ENCODE data around the gene MLLT3. TPM values are rescaled to one million over a fixed set of nuclear protein-coding genes. Genes with fewer than 3 reads are reported as not detected.

MLLT3 gene
- total and polyA plus RNA-seq, 2 experiments from 2014 or later: 40.0 to 58.3 TPM

DNA sequence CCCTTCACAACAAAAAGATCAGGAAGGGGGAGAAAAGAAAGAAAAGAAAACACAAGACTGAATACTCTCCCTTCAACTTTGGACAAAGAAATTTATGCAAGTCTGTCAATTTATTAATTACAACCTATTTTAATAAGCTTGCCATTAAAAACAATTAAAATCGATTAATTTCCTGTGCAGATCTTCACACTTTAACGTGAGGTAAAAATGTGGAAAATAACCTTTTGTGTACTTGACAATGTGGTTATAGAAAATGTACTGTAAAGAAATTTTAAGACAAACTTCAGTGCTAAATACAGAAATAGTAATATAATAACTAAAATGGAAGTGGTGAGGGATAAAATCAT, 2.7 kb upstream of the MLLT3 start:
- Histone ChIP-seq H3K9me3 (ENCODE audit: low read depth) (no peaks in the 10 kb centered on the region), H3K27me3 (peaks cover 2% of the 10 kb centered on the region), H3K36me3 (no peaks in the 10 kb centered on the region), H3K4me3 (peak overlapping the region; percentile 81), H3K4me1 (ENCODE audit: low read depth) (peaks cover 5% of the 10 kb centered on the region), H3K27ac (no peak overlapping the region)
- TF ChIP-seq, protein P1, sequence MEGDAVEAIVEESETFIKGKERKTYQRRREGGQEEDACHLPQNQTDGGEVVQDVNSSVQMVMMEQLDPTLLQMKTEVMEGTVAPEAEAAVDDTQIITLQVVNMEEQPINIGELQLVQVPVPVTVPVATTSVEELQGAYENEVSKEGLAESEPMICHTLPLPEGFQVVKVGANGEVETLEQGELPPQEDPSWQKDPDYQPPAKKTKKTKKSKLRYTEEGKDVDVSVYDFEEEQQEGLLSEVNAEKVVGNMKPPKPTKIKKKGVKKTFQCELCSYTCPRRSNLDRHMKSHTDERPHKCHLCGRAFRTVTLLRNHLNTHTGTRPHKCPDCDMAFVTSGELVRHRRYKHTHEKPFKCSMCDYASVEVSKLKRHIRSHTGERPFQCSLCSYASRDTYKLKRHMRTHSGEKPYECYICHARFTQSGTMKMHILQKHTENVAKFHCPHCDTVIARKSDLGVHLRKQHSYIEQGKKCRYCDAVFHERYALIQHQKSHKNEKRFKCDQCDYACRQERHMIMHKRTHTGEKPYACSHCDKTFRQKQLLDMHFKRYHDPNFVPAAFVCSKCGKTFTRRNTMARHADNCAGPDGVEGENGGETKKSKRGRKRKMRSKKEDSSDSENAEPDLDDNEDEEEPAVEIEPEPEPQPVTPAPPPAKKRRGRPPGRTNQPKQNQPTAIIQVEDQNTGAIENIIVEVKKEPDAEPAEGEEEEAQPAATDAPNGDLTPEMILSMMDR (IDR thresholded peaks at IDR 0.05; ENCODE audit: low read depth, low read length): no peak
- DNase-seq (ENCODE audit: low read depth in 1 of 2, low spot score in 1 of 2): no peak

DNA sequence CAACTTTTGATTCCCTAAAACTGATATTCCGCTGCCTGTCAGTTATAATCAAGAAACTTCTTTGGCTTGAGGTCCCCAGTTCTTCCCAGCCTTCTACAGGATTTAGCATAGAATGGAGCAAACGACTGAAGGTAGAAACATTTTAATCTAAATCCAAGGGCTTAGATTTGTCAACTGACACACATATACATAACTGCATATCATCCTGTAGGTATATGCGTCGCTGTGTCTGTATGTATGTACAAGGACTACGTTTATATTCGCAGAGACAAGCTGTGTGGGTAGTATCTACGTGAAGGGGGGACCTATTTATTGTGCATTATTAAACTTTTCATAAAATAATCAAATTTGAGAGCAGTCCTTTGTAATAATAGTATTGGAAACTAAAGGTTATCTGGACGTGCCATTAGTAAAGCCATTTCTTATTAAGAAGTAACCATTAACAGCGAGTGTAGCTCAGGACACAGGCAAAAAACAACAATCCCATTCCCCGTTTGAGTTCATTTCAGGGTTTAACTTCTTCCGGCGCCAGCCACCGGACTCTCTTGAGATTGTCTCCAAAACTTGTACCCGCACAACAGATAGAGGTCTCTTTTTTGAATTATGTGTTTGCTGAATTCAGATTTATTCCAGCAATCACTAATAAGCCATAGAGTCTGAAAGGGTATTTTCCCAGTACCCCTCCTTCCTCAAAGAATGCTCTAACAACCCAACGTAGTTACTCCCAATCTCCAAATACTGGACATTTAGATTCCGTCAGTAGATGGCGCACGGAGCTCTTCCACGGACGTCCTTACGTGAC, 2.1 kb upstream of the MLLT3 start:
- Histone ChIP-seq H3K9me3 (ENCODE audit: low read depth) (no peaks in the 10 kb centered on the region), H3K27ac (no peak overlapping the region), H3K4me3 (peak overlapping the region; percentile 81), H3K4me1 (ENCODE audit: low read depth) (peaks cover 5% of the 10 kb centered on the region), H3K36me3 (no peaks in the 10 kb centered on the region), H3K27me3 (peaks cover 2% of the 10 kb centered on the region)
- DNase-seq (ENCODE audit: low read depth in 1 of 2, low spot score in 1 of 2): peak; percentile 84 to 86
- TF ChIP-seq, protein P1 (IDR thresholded peaks at IDR 0.05; ENCODE audit: low read depth, low read length): peak; percentile 83

DNA sequence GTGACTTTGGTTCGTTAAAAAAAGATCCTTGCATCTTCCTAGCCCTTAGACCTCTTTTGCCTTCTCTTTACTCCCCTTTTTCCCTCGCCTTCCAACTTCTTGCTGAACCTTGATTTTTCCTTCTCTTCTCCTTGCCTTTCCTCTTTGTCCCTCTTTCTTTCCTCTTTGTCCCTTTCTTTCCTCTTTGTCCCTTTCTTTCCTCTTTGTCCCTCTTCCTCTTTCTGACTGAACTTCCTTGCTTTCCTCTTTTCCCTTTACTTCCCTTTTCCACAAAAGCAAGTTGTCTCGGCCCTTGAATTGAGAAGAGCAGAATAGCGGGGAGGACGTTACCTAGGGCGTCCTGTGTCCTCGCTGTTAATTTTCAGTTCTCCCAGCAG, 1.4 kb upstream of the MLLT3 start:
- TF ChIP-seq, protein P1 (IDR thresholded peaks at IDR 0.05; ENCODE audit: low read depth, low read length): no peak
- Histone ChIP-seq H3K27me3 (peaks cover 2% of the 10 kb centered on the region), H3K4me3 (peak overlapping the region; percentile 81), H3K36me3 (no peaks in the 10 kb centered on the region), H3K4me1 (ENCODE audit: low read depth) (peaks cover 12% of the 10 kb centered on the region), H3K27ac (no peak overlapping the region), H3K9me3 (ENCODE audit: low read depth) (no peaks in the 10 kb centered on the region)
- DNase-seq (ENCODE audit: low read depth in 1 of 2, low spot score in 1 of 2): no peak

DNA sequence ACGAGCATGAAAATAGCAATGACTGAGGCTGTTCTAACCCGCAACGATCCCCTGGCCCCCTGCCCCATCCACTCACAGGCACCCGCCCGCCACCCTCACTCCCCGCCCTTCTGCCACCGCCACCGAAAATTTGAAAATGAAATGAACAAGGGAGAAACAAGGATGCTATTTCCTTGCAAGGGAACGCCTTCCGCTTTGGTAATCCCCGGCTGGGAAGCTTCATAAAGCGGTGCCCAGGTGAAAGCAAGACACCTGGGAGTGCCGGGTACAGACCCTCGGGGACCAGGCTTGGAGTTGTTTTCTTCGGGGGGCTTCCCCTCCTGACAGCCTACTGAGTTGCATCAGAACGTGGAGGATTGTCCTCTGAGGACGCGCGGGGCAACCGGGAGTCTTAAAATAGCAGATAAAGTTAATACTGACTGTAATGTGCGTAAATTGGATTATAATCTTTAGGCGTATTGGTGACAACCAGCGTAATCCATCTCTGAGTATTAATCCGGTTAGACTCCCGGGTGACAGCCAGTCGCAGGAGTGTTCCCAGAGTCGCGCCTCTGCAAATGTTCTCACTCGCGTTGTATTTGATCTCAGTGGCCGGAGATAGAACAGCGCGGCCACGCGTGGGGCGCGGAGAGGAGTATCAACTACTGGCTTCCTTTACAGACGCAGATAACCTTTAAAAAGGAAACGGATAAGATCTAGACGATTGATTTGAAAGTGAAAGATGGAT, 885 bp upstream of the MLLT3 start:
- H3K36me3 ChIP-seq: no peaks in the 10 kb centered on the region
- H3K4me3 ChIP-seq: peak overlapping the region; percentile 81
- DNase-seq (ENCODE audit: low read depth in 1 of 2, low spot score in 1 of 2): peak in 1 of 2 donors; percentile 50
- no peaks in the 10 kb centered on the region for H3K9me3 ChIP-seq (ENCODE audit: low read depth)
- H3K27me3 ChIP-seq: peaks cover 2% of the 10 kb centered on the region
- TF ChIP-seq, protein P1 (IDR thresholded peaks at IDR 0.05; ENCODE audit: low read depth, low read length): no peak
- peaks cover 14% of the 10 kb centered on the region for H3K4me1 ChIP-seq (ENCODE audit: low read depth)
- H3K27ac ChIP-seq: no peak overlapping the region

DNA sequence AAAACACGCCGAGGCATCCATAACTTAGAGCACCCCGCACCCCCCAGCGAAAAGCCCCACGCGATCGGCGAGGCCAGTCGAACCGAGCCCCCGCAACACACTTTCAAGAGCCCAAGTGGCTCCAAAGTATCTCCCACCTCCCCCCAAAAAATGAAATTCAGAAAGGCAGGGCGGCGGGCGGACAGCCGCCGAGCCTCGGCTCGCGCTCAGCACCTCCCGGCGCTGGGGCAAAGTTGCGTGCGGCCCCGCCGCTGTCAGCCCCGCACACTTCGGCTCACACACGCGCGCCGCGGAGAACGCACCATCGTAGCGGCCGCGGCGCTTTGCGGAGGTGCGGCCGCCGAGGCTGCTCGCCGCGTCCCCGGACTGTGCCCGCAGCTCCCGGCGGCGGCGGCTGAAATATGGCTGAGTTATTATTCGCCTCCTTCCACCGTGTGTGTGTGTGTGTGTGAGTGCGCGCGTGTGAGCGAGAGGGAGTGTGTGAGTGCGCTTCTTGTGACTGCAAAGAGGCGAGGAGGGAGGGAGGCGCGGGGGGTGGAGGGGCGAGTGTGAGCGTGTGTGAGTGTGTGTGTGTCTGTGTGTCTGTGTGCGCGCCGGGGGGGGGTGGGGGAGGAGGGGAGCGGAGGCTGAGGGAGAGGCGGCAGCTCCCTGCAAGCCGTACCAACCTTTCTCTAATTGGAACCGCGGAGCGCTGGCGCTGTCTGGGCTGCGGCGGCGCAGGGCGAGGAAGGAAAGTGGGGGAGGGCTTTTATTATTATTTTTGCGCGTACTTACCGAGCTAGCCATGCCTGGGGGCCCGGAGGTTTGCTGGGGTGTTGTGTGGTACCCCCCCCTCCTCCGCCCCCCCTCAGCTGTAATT, 599 bp downstream of the MLLT3 start:
- no peaks in the 10 kb centered on the region for H3K9me3 ChIP-seq (ENCODE audit: low read depth)
- H3K4me3 ChIP-seq: peak overlapping the region; percentile 81
- peak overlapping the region; percentile 76 for H3K27ac ChIP-seq
- H3K27me3 ChIP-seq: peaks cover 2% of the 10 kb centered on the region
- no peaks in the 10 kb centered on the region for H3K36me3 ChIP-seq
- TF ChIP-seq, protein P1 (IDR thresholded peaks at IDR 0.05; ENCODE audit: low read depth, low read length): no peak
- DNase-seq (ENCODE audit: low read depth in 1 of 2, low spot score in 1 of 2): peak; percentile 73 to 85
- peaks cover 14% of the 10 kb centered on the region for H3K4me1 ChIP-seq (ENCODE audit: low read depth)
